Prostate gland (tissue), 2 donors: ENCODE measurements around the gene ADIPOR2.

Source experiments
- POLR2A ChIP-seq: fragments of 450-650 bp; IDR thresholded peaks from one replicate; pipeline ENCODE4 v1.6.1; 2016; ENCODE audit warnings: antibody characterized with exemption, mild to moderate bottlenecking
- POLR2AphosphoS5 ChIP-seq: sonication (generic); formaldehyde crosslinking; IDR thresholded peaks from one replicate; pipeline ENCODE4 v1.6.1; 2017; ENCODE audit warnings: antibody characterized with exemption
- TF ChIP-seq, protein P1 (sequence below), 4 experiments: fragments of 200-600 bp in 2 of 4; fragments of 450-650 bp in 2 of 4; sonication (generic) in 2 of 4; IDR thresholded peaks; 1 replicate in 3 of 4; 2 replicates in 1 of 4; pipeline ENCODE4 v1.5.1; 2016 to 2019; ENCODE audit warnings: antibody characterized with exemption in 4 of 4, mild to moderate bottlenecking in 2 of 4, moderate library complexity in 2 of 4

- TF ChIP-seq, protein P1, sequence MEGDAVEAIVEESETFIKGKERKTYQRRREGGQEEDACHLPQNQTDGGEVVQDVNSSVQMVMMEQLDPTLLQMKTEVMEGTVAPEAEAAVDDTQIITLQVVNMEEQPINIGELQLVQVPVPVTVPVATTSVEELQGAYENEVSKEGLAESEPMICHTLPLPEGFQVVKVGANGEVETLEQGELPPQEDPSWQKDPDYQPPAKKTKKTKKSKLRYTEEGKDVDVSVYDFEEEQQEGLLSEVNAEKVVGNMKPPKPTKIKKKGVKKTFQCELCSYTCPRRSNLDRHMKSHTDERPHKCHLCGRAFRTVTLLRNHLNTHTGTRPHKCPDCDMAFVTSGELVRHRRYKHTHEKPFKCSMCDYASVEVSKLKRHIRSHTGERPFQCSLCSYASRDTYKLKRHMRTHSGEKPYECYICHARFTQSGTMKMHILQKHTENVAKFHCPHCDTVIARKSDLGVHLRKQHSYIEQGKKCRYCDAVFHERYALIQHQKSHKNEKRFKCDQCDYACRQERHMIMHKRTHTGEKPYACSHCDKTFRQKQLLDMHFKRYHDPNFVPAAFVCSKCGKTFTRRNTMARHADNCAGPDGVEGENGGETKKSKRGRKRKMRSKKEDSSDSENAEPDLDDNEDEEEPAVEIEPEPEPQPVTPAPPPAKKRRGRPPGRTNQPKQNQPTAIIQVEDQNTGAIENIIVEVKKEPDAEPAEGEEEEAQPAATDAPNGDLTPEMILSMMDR (IDR thresholded peaks at IDR 0.05): no peak
- no peak for TF ChIP-seq POLR2A
- TF ChIP-seq POLR2AphosphoS5: no peak
Measured at GRCh38 chr12:1750300-1750699, 59.4 kb downstream of the ADIPOR2 start.
